Liver (tissue), 9 donors: ENCODE data around the gene ZNF865. TPM values are rescaled to one million over a fixed set of nuclear protein-coding genes. Genes with fewer than 3 reads are reported as not detected.

ENCODE experiments used
- DNase-seq: peaks from one replicate; pipeline ENCODE4 v3.0.0-alpha.2; 2017; ENCODE audit warnings: low spot score
- H3K27ac ChIP-seq, 2 donors: one replicate each; pipeline ENCODE4 v1.7.0; 2013; ENCODE audit warnings: inconsistent platforms in 2 of 2, low read length in 2 of 2, control low read depth in 1 of 2, low read depth in 1 of 2, mild to moderate bottlenecking in 1 of 2
- H3K27me3 ChIP-seq, 4 donors: one replicate each; pipeline versions ENCODE4 v1.6.1 to v1.7.0; 2013; ENCODE audit warnings: low read length in 3 of 4, inconsistent platforms in 1 of 4, mild to moderate bottlenecking in 1 of 4, moderate library complexity in 1 of 4; ENCODE audit not compliant: control insufficient read depth in 4 of 4, insufficient read depth in 4 of 4
- H3K36me3 ChIP-seq, 4 donors: one replicate each; pipeline versions ENCODE4 v1.6.1 to v1.7.0; 2013; ENCODE audit warnings: low read length in 3 of 4, mild to moderate bottlenecking in 3 of 4, low read depth in 1 of 4, moderate library complexity in 1 of 4; ENCODE audit not compliant: control insufficient read depth in 4 of 4, insufficient read depth in 3 of 4
- H3K4me1 ChIP-seq, 4 donors: one replicate each; pipeline versions ENCODE4 v1.6.1 to v1.7.0; 2013; ENCODE audit warnings: low read length in 3 of 4, mild to moderate bottlenecking in 3 of 4, moderate library complexity in 1 of 4; ENCODE audit not compliant: control insufficient read depth in 4 of 4, insufficient read depth in 4 of 4
- H3K4me3 ChIP-seq, 3 donors: one replicate each; pipeline versions ENCODE4 v1.6.1 to v1.7.0; 2013; ENCODE audit warnings: low read length in 3 of 3, control low read depth in 1 of 3, low read depth in 1 of 3, mild to moderate bottlenecking in 1 of 3
- H3K9ac ChIP-seq, 2 donors: one replicate each; pipeline ENCODE4 v1.7.0; 2013; ENCODE audit warnings: low read length in 2 of 2, mild to moderate bottlenecking in 2 of 2, moderate library complexity in 2 of 2, control low read depth in 1 of 2, low read depth in 1 of 2
- H3K9me3 ChIP-seq, 4 donors: one replicate each; pipeline versions ENCODE4 v1.6.1 to v1.7.0; 2013; ENCODE audit warnings: low read length in 3 of 4; ENCODE audit not compliant: control insufficient read depth in 4 of 4
- ATF3 ChIP-seq: IDR thresholded peaks from 2 replicates; pipeline ENCODE4 v1.6.1; 2016; ENCODE audit warnings: antibody characterized with exemption
- FOXA1 ChIP-seq: IDR thresholded peaks from 2 replicates; pipeline ENCODE4 v1.6.1; 2016; ENCODE audit warnings: antibody characterized with exemption
- GABPA ChIP-seq, 2 donors: IDR thresholded peaks in 1 of 2; conservative IDR thresholded peaks in 1 of 2; 2 replicates each; pipeline ENCODE4 v1.6.1; 2016; ENCODE audit warnings: antibody characterized with exemption in 2 of 2, mild to moderate bottlenecking in 1 of 2, moderate library complexity in 1 of 2
- HNF4A ChIP-seq, 2 donors: conservative IDR thresholded peaks; 2 replicates each; pipeline ENCODE4 v1.6.1; 2016; ENCODE audit warnings: antibody characterized with exemption in 2 of 2, mild to moderate bottlenecking in 2 of 2
- HNF4G ChIP-seq: IDR thresholded peaks from 2 replicates; pipeline ENCODE4 v1.6.1; 2016; ENCODE audit warnings: antibody characterized with exemption
- REST ChIP-seq: IDR thresholded peaks from 2 replicates; pipeline ENCODE4 v1.6.1; 2016; ENCODE audit warnings: antibody characterized with exemption, mild to moderate bottlenecking
- RXRA ChIP-seq, 2 donors: IDR thresholded peaks; 2 replicates each; pipeline ENCODE4 v1.6.1; 2017 to 2018; ENCODE audit warnings: antibody characterized with exemption in 2 of 2, mild to moderate bottlenecking in 1 of 2
- SP1 ChIP-seq: IDR thresholded peaks from 2 replicates; pipeline ENCODE4 v1.6.1; 2018; ENCODE audit warnings: antibody characterized with exemption, mild to moderate bottlenecking
- TAF1 ChIP-seq: conservative IDR thresholded peaks from 2 replicates; pipeline ENCODE4 v1.6.1; 2016; ENCODE audit warnings: antibody characterized with exemption, mild to moderate bottlenecking
- YY1 ChIP-seq: IDR thresholded peaks from 2 replicates; pipeline ENCODE4 v1.6.1; 2016; ENCODE audit warnings: antibody characterized with exemption, mild to moderate bottlenecking
- WGBS: extraction: QIAGEN DNeasy Blood & Tissue Kit; methylation state at CpG from one replicate; pipeline ENCODE4 v1.1.7; 2013; 5-methylcytosine and 5-hydroxymethylcytosine counted together
- polyA plus RNA-seq, 2 donors: library from polyadenylated mRNA; stranded (reverse) in 1 of 2; unstranded in 1 of 2; fragments of 200-250 nt in 1 of 2; fragments of >200 nt in 1 of 2; fragmentation: Nextera tagmentation in 1 of 2; extraction: Ambion mirVana in 1 of 2; gene quantifications; one replicate each; pipeline versions ENCODE4 v1.2.1 to v1.2.3, GENCODE V29; 2013 to 2015
- total RNA-seq, 2 donors: library from RNA; depleted of rRNA; stranded (reverse); fragments of >200 nt; gene quantifications; one replicate each; pipeline ENCODE4 v1.2.3, GENCODE V29; 2014
- TF ChIP-seq, protein P1 (sequence below): IDR thresholded peaks from 2 replicates; pipeline ENCODE4 v1.6.1; 2016; ENCODE audit warnings: antibody characterized with exemption
- TF ChIP-seq, protein P2 (sequence below): fragments of 150-350 bp; IDR thresholded peaks from 2 replicates; pipeline ENCODE4 v1.5.1; 2017; ENCODE audit warnings: improper control_type of control experiment, low read depth, low read length; ENCODE audit not compliant: missing input control
- donor health status: healthy.
- donor health status: healthy.
- donor health status: healthy.
- donor health status: healthy.
- donor health status: healthy.

The ZNF865 gene
- total and polyA plus RNA-seq, 4 donors: 0.38 to 3.1 (median 1.6) TPM

DNA sequence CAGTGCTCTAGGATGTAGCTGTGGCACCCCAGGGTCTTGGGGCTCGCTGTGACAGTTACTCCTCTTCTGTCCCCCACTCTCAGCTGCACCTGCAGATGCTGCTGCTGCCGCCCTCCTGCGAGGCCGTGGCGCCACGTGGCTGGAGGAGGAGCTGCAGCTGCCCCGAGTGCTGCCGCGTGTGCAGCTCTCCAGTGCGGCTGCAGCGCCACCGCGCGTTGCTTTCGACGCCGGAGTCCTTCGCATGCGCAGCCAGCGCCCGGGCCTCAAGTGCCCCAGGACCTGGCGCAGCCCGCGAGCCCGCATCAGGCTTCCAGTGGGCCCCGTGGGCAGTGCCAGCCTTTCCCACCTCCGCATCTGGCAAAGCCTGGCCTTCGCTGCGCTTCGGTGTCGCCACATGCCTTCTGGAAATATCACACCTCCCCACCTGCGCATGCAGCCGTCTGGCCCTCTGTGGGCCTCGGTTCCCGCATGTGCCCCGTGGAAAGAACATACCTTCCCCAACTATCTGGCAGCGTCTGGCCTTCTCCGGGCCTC, 34.7 kb downstream of the ZNF865 start (continued):
- TF ChIP-seq, protein P1, sequence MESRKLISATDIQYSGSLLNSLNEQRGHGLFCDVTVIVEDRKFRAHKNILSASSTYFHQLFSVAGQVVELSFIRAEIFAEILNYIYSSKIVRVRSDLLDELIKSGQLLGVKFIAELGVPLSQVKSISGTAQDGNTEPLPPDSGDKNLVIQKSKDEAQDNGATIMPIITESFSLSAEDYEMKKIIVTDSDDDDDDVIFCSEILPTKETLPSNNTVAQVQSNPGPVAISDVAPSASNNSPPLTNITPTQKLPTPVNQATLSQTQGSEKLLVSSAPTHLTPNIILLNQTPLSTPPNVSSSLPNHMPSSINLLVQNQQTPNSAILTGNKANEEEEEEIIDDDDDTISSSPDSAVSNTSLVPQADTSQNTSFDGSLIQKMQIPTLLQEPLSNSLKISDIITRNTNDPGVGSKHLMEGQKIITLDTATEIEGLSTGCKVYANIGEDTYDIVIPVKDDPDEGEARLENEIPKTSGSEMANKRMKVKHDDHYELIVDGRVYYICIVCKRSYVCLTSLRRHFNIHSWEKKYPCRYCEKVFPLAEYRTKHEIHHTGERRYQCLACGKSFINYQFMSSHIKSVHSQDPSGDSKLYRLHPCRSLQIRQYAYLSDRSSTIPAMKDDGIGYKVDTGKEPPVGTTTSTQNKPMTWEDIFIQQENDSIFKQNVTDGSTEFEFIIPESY: no peak
- no peak for TF ChIP-seq ATF3

GRCh38 chr19:55640577-55641425, 35.4 kb downstream of the ZNF865 start, which contains the start of gene ZNF580:
ZNF580 (plus strand) TSS chr19:55641002; CDS start chr19:55642509, 1,507 bp downstream.
- peak in 1 of 2 donors; percentile 51 for TF ChIP-seq GABPA (IDR thresholded peaks at IDR 0.05 in 1 of 2, conservative IDR thresholded peaks at IDR 0.05 in 1 of 2)
- TF ChIP-seq, protein P2, sequence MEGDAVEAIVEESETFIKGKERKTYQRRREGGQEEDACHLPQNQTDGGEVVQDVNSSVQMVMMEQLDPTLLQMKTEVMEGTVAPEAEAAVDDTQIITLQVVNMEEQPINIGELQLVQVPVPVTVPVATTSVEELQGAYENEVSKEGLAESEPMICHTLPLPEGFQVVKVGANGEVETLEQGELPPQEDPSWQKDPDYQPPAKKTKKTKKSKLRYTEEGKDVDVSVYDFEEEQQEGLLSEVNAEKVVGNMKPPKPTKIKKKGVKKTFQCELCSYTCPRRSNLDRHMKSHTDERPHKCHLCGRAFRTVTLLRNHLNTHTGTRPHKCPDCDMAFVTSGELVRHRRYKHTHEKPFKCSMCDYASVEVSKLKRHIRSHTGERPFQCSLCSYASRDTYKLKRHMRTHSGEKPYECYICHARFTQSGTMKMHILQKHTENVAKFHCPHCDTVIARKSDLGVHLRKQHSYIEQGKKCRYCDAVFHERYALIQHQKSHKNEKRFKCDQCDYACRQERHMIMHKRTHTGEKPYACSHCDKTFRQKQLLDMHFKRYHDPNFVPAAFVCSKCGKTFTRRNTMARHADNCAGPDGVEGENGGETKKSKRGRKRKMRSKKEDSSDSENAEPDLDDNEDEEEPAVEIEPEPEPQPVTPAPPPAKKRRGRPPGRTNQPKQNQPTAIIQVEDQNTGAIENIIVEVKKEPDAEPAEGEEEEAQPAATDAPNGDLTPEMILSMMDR: no peak
- H3K4me1 ChIP-seq: peaks cover 26 to 78% (median 58%) of the 10 kb centered on the region in 4 donors
- WGBS: under 1% methylated on average over 89 of the region's 89 CpGs

GRCh38 chr19:55641426-55642152, 36.1 kb downstream of the ZNF865 start:
- DNase-seq: no peak
- Histone ChIP-seq H3K36me3 (peaks cover 0 to 9% (median under 1%) of the 10 kb centered on the region in 4 donors), H3K27ac (peak overlapping the region; percentile 83 to 91), H3K9ac (peak overlapping the region; percentile 58 to 84), H3K4me1 (peaks cover 18 to 70% (median 51%) of the 10 kb centered on the region in 4 donors), H3K4me3 (peak overlapping the region; percentile 65 to 86 (median 79)), H3K27me3 (no peaks in the 10 kb centered on the region), H3K9me3 (no peaks in the 10 kb centered on the region)
- 1% methylated on average over 25 of the region's 25 CpGs for WGBS
- TF ChIP-seq HNF4G: no peak
- no peak for TF ChIP-seq TAF1
- TF ChIP-seq, protein P2: no peak
- no peak for TF ChIP-seq REST
- TF ChIP-seq, protein P1: no peak
- TF ChIP-seq FOXA1: no peak
- no peak for TF ChIP-seq SP1
- no peak for TF ChIP-seq HNF4A (conservative IDR thresholded peaks at IDR 0.05)
- TF ChIP-seq ATF3: no peak
- no peak for TF ChIP-seq RXRA (IDR thresholded peaks at IDR 0.05)
- no peak for TF ChIP-seq GABPA (IDR thresholded peaks at IDR 0.05 in 1 of 2, conservative IDR thresholded peaks at IDR 0.05 in 1 of 2)
- no peak for TF ChIP-seq YY1

More at GRCh38 chr19:55640577-55641425, 35.4 kb downstream of the ZNF865 start, which contains the start of gene ZNF580:
- Histone ChIP-seq H3K36me3 (peaks cover 0 to 9% (median under 1%) of the 10 kb centered on the region in 4 donors), H3K4me3 (peak within 1 kb of the TSS; percentile 65 to 86 (median 79)), H3K27me3 (no peaks in the 10 kb centered on the region), H3K9ac (peak within 1 kb of the TSS; percentile 66 to 84), H3K9me3 (no peaks in the 10 kb centered on the region), H3K27ac (peak within 1 kb of the TSS; percentile 83 to 91)
- peak; percentile 74 for DNase-seq
